K562 (cell line): ENCODE measurements around the gene GALNT9. TPM values are rescaled to one million over a fixed set of nuclear protein-coding genes. Genes with fewer than 3 reads are reported as not detected.

Experiments
- ATAC-seq: fragments of 200-7000 bp; cut with Tn5 transposase; 3 replicates; pipeline ENCODE4 v1.9.1; 2020; ENCODE audit warnings: moderate library complexity
- BruUV-seq: library from RNA; stranded (reverse); fragments of 400-500 nt; replicated peaks from 2 replicates; lab custom pipeline; 2021; lab: Mats Ljungman, UMichigan
- CTCF ChIA-PET: fragments of 300-600 bp; formaldehyde crosslinking; extraction: SDS; loops from one replicate; lab custom pipeline; 2021; ENCODE audit warnings: low intra/inter-chr PET ratio; lab: Yijun Ruan, JAX
- POLR2A ChIA-PET: fragments of 300-600, 350-650 bp; sonication (Branson Sonifier 250); formaldehyde crosslinking; extraction: SDS; loops from one replicate; lab custom pipeline; 2021; ENCODE audit warnings: antibody characterized with exemption, inconsistent platforms; lab: Yijun Ruan, JAX
- DNase-seq, 4 experiments: peaks; one replicate each; pipeline versions ENCODE4 v3.0.0 to v3.0.0-alpha.2; 2011 to 2018; ENCODE audit warnings: low spot score in 3 of 4, mixed read lengths in 3 of 4; ENCODE audit errors: extremely low read depth in 1 of 4
- FAIRE-seq: peaks from 2 replicates; lab custom pipeline; 2011; peaks lifted over from hg19 to GRCh38; lab: Jason Lieb, UNC
- H2AFZ ChIP-seq: 2 replicates; pipeline ENCODE4 v1.6.0; 2011; ENCODE audit warnings: low read depth, low read length, control low read depth, inconsistent platforms
- H3K27ac ChIP-seq: fragments of 200-600 bp; 3 replicates; pipeline ENCODE4 v1.8.0; 2011; ENCODE audit warnings: low read depth, mild to moderate bottlenecking, control low read depth, inconsistent platforms, low read length, moderate library complexity, mixed read lengths; ENCODE audit errors: extremely low read depth
- H3K27me3 ChIP-seq, 2 experiments: fragments of 300-600 bp in 1 of 2; 2 replicates in 1 of 2; 3 replicates in 1 of 2; pipeline versions ENCODE4 v1.6.0 to v1.8.0; 2011; ENCODE audit warnings: inconsistent platforms in 2 of 2, low read length in 2 of 2, mild to moderate bottlenecking in 1 of 2, mixed read lengths in 1 of 2, moderate library complexity in 1 of 2; ENCODE audit not compliant: control insufficient read depth in 2 of 2, insufficient read depth in 2 of 2
- H3K36me3 ChIP-seq: fragments of 300-600 bp; 3 replicates; pipeline ENCODE4 v1.8.0; 2011; ENCODE audit warnings: mild to moderate bottlenecking, low read length, inconsistent platforms; ENCODE audit not compliant: control insufficient read depth, insufficient read depth
- H3K4me1 ChIP-seq, 2 experiments: fragments of 200-600 bp in 1 of 2; replicated peaks in 1 of 2; 2 replicates in 1 of 2; 3 replicates in 1 of 2; pipeline versions ENCODE4 v1.5.1 to v1.8.0; 2011; ENCODE audit warnings: inconsistent platforms in 2 of 2, low read length in 2 of 2, mild to moderate bottlenecking in 1 of 2, mixed read lengths in 1 of 2, moderate library complexity in 1 of 2; ENCODE audit not compliant: control insufficient read depth in 2 of 2, insufficient read depth in 2 of 2
- H3K4me2 ChIP-seq: 2 replicates; pipeline ENCODE4 v1.6.1; 2011; ENCODE audit warnings: low read length, control low read depth, inconsistent platforms, mixed read lengths; ENCODE audit not compliant: insufficient read depth
- H3K4me3 ChIP-seq: fragments of 200-600 bp; sonication (generic), shearing (Covaris generic); 2 replicates; pipeline ENCODE4 v1.5.1; 2016; ENCODE audit warnings: control low read depth, inconsistent platforms
- H3K79me2 ChIP-seq: fragments of 200-600 bp; 3 replicates; pipeline ENCODE4 v1.8.0; 2011; ENCODE audit warnings: low read length, inconsistent platforms; ENCODE audit not compliant: control insufficient read depth, insufficient read depth
- H3K9ac ChIP-seq, 2 experiments: 2 replicates each; pipeline versions ENCODE4 v1.6.0 to v1.6.1; 2011; ENCODE audit warnings: low read depth in 2 of 2, low read length in 2 of 2, control low read depth in 1 of 2, inconsistent platforms in 1 of 2, mild to moderate bottlenecking in 1 of 2, mixed read lengths in 1 of 2; ENCODE audit not compliant: insufficient read depth in 1 of 2
- H3K9me1 ChIP-seq: one replicate; pipeline ENCODE4 v1.6.0; 2011; ENCODE audit warnings: inconsistent platforms, mild to moderate bottlenecking, low read length, moderate library complexity; ENCODE audit not compliant: control insufficient read depth, insufficient read depth
- H3K9me3 ChIP-seq: replicated peaks from 2 replicates; pipeline ENCODE4 v1.5.1; 2011; ENCODE audit warnings: low read depth, low read length, inconsistent platforms; ENCODE audit not compliant: control insufficient read depth, insufficient read depth
- H4K20me1 ChIP-seq: replicated peaks from 2 replicates; pipeline ENCODE4 v1.6.1; 2011; ENCODE audit warnings: low read length, inconsistent platforms, mixed read lengths; ENCODE audit not compliant: control insufficient read depth, insufficient read depth
- CBFB ChIP-seq: sonication (generic); formaldehyde crosslinking; IDR thresholded peaks from 2 replicates; pipeline ENCODE4 v1.4.0; 2020; ENCODE audit warnings: mild to moderate bottlenecking, missing genetic modification reagents
- MCM2 ChIP-seq: fragments of 450-650 bp; IDR thresholded peaks from 2 replicates; pipeline ENCODE4 v1.6.1; 2017; ENCODE audit warnings: low read depth, mild to moderate bottlenecking
- NR4A1 ChIP-seq, 2 experiments: fragments of 250-450 bp in 1 of 2; fragments of 450-650 bp in 1 of 2; sonication (Bioruptor Pico) in 1 of 2; IDR thresholded peaks; 2 replicates each; pipeline versions ENCODE4 v1.4.0 to v1.6.1; 2016 to 2020; ENCODE audit warnings: mild to moderate bottlenecking in 2 of 2, missing compliant biosample characterization in 1 of 2, missing genetic modification characterization in 1 of 2, moderate library complexity in 1 of 2
- SMARCA4 ChIP-seq: fragments of 450-650 bp; IDR thresholded peaks from 2 replicates; pipeline ENCODE4 v1.6.1; 2016
- SUPT5H ChIP-seq: fragments of 450-650 bp; IDR thresholded peaks from 2 replicates; pipeline ENCODE4 v1.6.1; 2016
- TSC22D4 ChIP-seq: fragments of 450-650 bp; IDR thresholded peaks from 2 replicates; pipeline ENCODE4 v1.6.1; 2016; ENCODE audit warnings: missing genetic modification characterization, missing biosample characterization, control low read depth
- ZNF224 ChIP-seq: sonication (generic); formaldehyde crosslinking; IDR thresholded peaks from 2 replicates; pipeline ENCODE4 v1.8.0; 2022; ENCODE audit warnings: mild to moderate bottlenecking, missing genetic modification reagents
- ZNF431 ChIP-seq: sonication (generic); formaldehyde crosslinking; IDR thresholded peaks from 2 replicates; pipeline ENCODE4 v1.8.0; 2022; ENCODE audit warnings: mild to moderate bottlenecking, missing genetic modification reagents
- WGBS: fragments of 100-300 bp; shearing (Covaris generic); methylation state at CpG from one replicate; pipeline ENCODE4 v1.1.6; 2016; ENCODE audit warnings: low coverage, mixed read lengths; ENCODE audit not compliant: insufficient coverage; ENCODE audit errors: missing lambda C conversion rate; 5-methylcytosine and 5-hydroxymethylcytosine counted together
- in situ Hi-C: fragments of 300-500 bp; cut with MboI; formaldehyde crosslinking; loops from 4 replicates; pipeline ENCODE4 v1.15.0; 2018; ENCODE audit warnings: inconsistent platforms, mixed read lengths
- intact Hi-C: fragments of 100-400 bp; cut with micrococcal nuclease; formaldehyde crosslinking; loops from 2 replicates; pipeline ENCODE4 v1.14.2; 2022
- polyA plus RNA-seq, 8 experiments: library from polyadenylated mRNA; depleted of rRNA in 4 of 8; stranded (reverse) in 5 of 8; unstranded in 3 of 8; fragments of >200 nt; fragmentation: Nextera tagmentation in 2 of 8; fragmentation: Illumina TruSeq in 1 of 8; extraction: Ambion mirVana in 2 of 8; extraction: Trizol in 1 of 8; gene quantifications; 2 replicates each; pipeline versions ENCODE4 v1.2.1 to v1.2.3, GENCODE V29; 2011 to 2014; ENCODE audit warnings: inconsistent platforms in 1 of 8, missing spikeins in 1 of 8
- total RNA-seq, 7 experiments: library from RNA; depleted of rRNA in 6 of 7; stranded (reverse); fragments of >200 nt in 6 of 7; fragmentation: Illumina TruSeq in 2 of 7; extraction: Trizol in 2 of 7; gene quantifications; 2 replicates each; pipeline versions ENCODE4 v1.2.1 to v1.2.3, GENCODE V29; 2011 to 2021; ENCODE audit warnings: low replicate concordance in 1 of 7
- TF ChIP-seq, protein P1 (sequence below): sonication (generic); formaldehyde crosslinking; IDR thresholded peaks from 2 replicates; pipeline ENCODE4 v1.9.0; 2022; ENCODE audit warnings: mild to moderate bottlenecking, missing genetic modification reagents
- TF ChIP-seq, protein P2 (sequence below): fragments of 250-450 bp; sonication (Bioruptor Pico); IDR thresholded peaks from 2 replicates; pipeline ENCODE4 v1.4.0; 2020
- TF ChIP-seq, protein P3 (sequence below): fragments of 450-650 bp; conservative IDR thresholded peaks from 2 replicates; pipeline ENCODE4 v1.6.1; 2016; ENCODE audit warnings: missing genetic modification characterization, low read depth, mild to moderate bottlenecking, missing compliant biosample characterization, moderate library complexity
- TF ChIP-seq, protein P4 (sequence below): fragments of 450-650 bp; IDR thresholded peaks from 2 replicates; pipeline ENCODE4 v1.6.1; 2017; ENCODE audit warnings: antibody characterized with exemption
- TF ChIP-seq, protein P5 (sequence below): fragments of 450-650 bp; formaldehyde crosslinking; IDR thresholded peaks from 2 replicates; pipeline ENCODE4 v1.4.0; 2020; ENCODE audit warnings: mild to moderate bottlenecking, moderate library complexity

The GALNT9 gene
- total and polyA plus RNA-seq, 9 of the 15 experiments (the other 6 are each of a cell fraction or from before 2014, with no cell fraction given): not detected

DNA sequence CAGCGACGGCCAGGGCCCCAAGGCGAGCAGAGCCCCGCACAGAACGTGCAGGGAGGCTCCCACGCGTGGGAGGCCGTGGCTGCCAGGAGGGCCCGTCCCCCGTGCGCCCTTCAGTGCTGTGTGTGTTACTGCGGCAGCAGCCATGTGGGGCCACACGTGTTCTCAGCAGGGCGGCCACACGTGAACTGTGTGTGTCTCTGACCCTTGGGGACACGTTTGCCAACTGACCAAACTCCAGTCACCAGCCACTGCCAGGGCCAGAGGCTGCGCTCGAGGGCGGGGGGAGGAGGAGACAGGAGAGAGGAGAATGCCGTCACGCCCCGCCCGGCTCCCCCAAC is 57.7 kb downstream of the GALNT9 start:
- DNase-seq (no peak), FAIRE-seq (no peak), ATAC-seq (no peak)
- H3K9me3 ChIP-seq: no peaks in the 10 kb centered on the region
- H3K4me2 ChIP-seq: no peak overlapping the region
- H3K4me3 ChIP-seq: no peak overlapping the region
- no peaks in the 10 kb centered on the region for H3K9me1 ChIP-seq
- BruUV-seq: no TSS peak
- ChIA-PET CTCF (no interaction called here), POLR2A (no interaction called here)
- no peaks in the 10 kb centered on the region for H3K79me2 ChIP-seq
- H3K27me3 ChIP-seq: peaks cover 15 to 92% of the 10 kb centered on the region in 2 experiments; a peak in 4 of 5 replicates
- H3K9ac ChIP-seq: no peak overlapping the region
- in situ Hi-C loops: no loop called here
- WGBS: 7% methylated on average over 14 of the region's 23 CpGs
- intact Hi-C loops: no loop called here
- peaks cover 8% of the 10 kb centered on the region; the same call in 1 of the 2 replicates for H4K20me1 ChIP-seq
- H2AFZ ChIP-seq: no peak overlapping the region
- no peak overlapping the region for H3K27ac ChIP-seq
- H3K4me1 ChIP-seq: peaks cover 0 to 23% of the 10 kb centered on the region in 2 experiments; a peak in 1 of 5 replicates
- H3K36me3 ChIP-seq: no peaks in the 10 kb centered on the region
- TF ChIP-seq ZNF431 (CRISPR knock-in tag) (no peak), SUPT5H (no peak), MCM2 (no peak), ZNF224 (CRISPR knock-in tag) (no peak), NR4A1 (CRISPR knock-in tag; IDR thresholded peaks at IDR 0.05) (no peak), NR4A1 (tag; IDR thresholded peaks at IDR 0.05) (no peak), SMARCA4 (no peak), CBFB (CRISPR knock-in tag) (no peak), TSC22D4 (tag) (no peak)
- TF ChIP-seq, protein P1, sequence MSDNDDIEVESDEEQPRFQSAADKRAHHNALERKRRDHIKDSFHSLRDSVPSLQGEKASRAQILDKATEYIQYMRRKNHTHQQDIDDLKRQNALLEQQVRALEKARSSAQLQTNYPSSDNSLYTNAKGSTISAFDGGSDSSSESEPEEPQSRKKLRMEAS (CRISPR knock-in tag): no peak
- TF ChIP-seq, protein P2, sequence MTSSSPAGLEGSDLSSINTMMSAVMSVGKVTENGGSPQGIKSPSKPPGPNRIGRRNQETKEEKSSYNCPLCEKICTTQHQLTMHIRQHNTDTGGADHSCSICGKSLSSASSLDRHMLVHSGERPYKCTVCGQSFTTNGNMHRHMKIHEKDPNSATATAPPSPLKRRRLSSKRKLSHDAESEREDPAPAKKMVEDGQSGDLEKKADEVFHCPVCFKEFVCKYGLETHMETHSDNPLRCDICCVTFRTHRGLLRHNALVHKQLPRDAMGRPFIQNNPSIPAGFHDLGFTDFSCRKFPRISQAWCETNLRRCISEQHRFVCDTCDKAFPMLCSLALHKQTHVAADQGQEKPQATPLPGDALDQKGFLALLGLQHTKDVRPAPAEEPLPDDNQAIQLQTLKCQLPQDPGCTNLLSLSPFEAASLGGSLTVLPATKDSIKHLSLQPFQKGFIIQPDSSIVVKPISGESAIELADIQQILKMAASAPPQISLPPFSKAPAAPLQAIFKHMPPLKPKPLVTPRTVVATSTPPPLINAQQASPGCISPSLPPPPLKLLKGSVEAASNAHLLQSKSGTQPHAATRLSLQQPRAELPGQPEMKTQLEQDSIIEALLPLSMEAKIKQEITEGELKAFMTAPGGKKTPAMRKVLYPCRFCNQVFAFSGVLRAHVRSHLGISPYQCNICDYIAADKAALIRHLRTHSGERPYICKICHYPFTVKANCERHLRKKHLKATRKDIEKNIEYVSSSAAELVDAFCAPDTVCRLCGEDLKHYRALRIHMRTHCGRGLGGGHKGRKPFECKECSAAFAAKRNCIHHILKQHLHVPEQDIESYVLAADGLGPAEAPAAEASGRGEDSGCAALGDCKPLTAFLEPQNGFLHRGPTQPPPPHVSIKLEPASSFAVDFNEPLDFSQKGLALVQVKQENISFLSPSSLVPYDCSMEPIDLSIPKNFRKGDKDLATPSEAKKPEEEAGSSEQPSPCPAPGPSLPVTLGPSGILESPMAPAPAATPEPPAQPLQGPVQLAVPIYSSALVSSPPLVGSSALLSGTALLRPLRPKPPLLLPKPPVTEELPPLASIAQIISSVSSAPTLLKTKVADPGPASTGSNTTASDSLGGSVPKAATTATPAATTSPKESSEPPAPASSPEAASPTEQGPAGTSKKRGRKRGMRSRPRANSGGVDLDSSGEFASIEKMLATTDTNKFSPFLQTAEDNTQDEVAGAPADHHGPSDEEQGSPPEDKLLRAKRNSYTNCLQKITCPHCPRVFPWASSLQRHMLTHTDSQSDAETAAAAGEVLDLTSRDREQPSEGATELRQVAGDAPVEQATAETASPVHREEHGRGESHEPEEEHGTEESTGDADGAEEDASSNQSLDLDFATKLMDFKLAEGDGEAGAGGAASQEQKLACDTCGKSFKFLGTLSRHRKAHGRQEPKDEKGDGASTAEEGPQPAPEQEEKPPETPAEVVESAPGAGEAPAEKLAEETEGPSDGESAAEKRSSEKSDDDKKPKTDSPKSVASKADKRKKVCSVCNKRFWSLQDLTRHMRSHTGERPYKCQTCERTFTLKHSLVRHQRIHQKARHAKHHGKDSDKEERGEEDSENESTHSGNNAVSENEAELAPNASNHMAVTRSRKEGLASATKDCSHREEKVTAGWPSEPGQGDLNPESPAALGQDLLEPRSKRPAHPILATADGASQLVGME (CRISPR knock-in tag): no peak
- TF ChIP-seq, protein P3, sequence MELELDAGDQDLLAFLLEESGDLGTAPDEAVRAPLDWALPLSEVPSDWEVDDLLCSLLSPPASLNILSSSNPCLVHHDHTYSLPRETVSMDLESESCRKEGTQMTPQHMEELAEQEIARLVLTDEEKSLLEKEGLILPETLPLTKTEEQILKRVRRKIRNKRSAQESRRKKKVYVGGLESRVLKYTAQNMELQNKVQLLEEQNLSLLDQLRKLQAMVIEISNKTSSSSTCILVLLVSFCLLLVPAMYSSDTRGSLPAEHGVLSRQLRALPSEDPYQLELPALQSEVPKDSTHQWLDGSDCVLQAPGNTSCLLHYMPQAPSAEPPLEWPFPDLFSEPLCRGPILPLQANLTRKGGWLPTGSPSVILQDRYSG: no peak
- TF ChIP-seq, protein P4, sequence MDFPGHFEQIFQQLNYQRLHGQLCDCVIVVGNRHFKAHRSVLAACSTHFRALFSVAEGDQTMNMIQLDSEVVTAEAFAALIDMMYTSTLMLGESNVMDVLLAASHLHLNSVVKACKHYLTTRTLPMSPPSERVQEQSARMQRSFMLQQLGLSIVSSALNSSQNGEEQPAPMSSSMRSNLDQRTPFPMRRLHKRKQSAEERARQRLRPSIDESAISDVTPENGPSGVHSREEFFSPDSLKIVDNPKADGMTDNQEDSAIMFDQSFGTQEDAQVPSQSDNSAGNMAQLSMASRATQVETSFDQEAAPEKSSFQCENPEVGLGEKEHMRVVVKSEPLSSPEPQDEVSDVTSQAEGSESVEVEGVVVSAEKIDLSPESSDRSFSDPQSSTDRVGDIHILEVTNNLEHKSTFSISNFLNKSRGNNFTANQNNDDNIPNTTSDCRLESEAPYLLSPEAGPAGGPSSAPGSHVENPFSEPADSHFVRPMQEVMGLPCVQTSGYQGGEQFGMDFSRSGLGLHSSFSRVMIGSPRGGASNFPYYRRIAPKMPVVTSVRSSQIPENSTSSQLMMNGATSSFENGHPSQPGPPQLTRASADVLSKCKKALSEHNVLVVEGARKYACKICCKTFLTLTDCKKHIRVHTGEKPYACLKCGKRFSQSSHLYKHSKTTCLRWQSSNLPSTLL: no peak
- TF ChIP-seq, protein P5, sequence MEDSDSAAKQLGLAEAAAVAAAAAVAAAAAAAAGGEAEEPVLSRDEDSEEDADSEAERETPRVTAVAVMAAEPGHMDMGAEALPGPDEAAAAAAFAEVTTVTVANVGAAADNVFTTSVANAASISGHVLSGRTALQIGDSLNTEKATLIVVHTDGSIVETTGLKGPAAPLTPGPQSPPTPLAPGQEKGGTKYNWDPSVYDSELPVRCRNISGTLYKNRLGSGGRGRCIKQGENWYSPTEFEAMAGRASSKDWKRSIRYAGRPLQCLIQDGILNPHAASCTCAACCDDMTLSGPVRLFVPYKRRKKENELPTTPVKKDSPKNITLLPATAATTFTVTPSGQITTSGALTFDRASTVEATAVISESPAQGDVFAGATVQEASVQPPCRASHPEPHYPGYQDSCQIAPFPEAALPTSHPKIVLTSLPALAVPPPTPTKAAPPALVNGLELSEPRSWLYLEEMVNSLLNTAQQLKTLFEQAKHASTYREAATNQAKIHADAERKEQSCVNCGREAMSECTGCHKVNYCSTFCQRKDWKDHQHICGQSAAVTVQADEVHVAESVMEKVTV (CRISPR knock-in tag): no peak
